SK-N-SH (cell line): Measurements from ENCODE around the gene MIEN1. TPM values are rescaled to one million over a fixed set of nuclear protein-coding genes. Genes with fewer than 3 reads are reported as not detected.

Source experiments
- CTCF ChIA-PET: fragments of 300-600, 350-600 bp; formaldehyde crosslinking; extraction: SDS; loops from one replicate; lab custom pipeline; 2021; lab: Yijun Ruan, JAX
- POLR2A ChIA-PET: fragments of 350-600 bp; sonication (Branson Sonifier 250); formaldehyde crosslinking; extraction: SDS; loops from one replicate; lab custom pipeline; 2020; ENCODE audit warnings: antibody characterized with exemption, inconsistent platforms; lab: Yijun Ruan, JAX
- DNase-seq: peaks from one replicate; pipeline ENCODE4 v3.0.0; 2012
- H2AFZ ChIP-seq: fragments of 200-600 bp; sonication (generic); 2 replicates; pipeline ENCODE4 v1.8.1; 2016; ENCODE audit warnings: antibody characterized with exemption, mild to moderate bottlenecking, low read depth
- H3F3A ChIP-seq: fragments of 200-600 bp; sonication (generic); replicated peaks from 2 replicates; pipeline ENCODE3; 2016; ENCODE audit warnings: antibody characterized with exemption, mild to moderate bottlenecking; ENCODE audit not compliant: insufficient read depth
- H3K27ac ChIP-seq, 2 experiments: fragments of 200-500 bp in 1 of 2; fragments of 200-600 bp in 1 of 2; sonication (Bioruptor generic) in 1 of 2; sonication (generic), shearing (Covaris generic) in 1 of 2; 2 replicates each; pipeline versions ENCODE4 v1.5.1 to v1.6.1; 2014 to 2016; ENCODE audit warnings: low read depth in 2 of 2, inconsistent platforms in 1 of 2, low read length in 1 of 2, mild to moderate bottlenecking in 1 of 2, mixed read lengths in 1 of 2
- H3K27me3 ChIP-seq: fragments of 200-600 bp; sonication (generic), shearing (Covaris generic); 2 replicates; pipeline ENCODE4 v1.6.1; 2016; ENCODE audit warnings: mixed run types; ENCODE audit not compliant: insufficient read depth
- H3K36me3 ChIP-seq, 2 experiments: fragments of 200-500 bp in 1 of 2; fragments of 200-600 bp in 1 of 2; sonication (Bioruptor generic) in 1 of 2; sonication (generic) in 1 of 2; replicated peaks in 1 of 2; 2 replicates each; pipeline versions ENCODE3 to v1.5.1; 2014 to 2016; ENCODE audit warnings: low read length in 1 of 2, mild to moderate bottlenecking in 1 of 2; ENCODE audit not compliant: insufficient read depth in 2 of 2, control insufficient read depth in 1 of 2
- H3K4me1 ChIP-seq, 2 experiments: fragments of 200-500 bp in 1 of 2; fragments of 200-600 bp in 1 of 2; sonication (Bioruptor generic) in 1 of 2; sonication (generic), shearing (Covaris generic) in 1 of 2; 2 replicates each; pipeline versions ENCODE4 v1.5.1 to v1.6.1; 2014 to 2016; ENCODE audit warnings: low read depth in 1 of 2, low read length in 1 of 2, mixed run types in 1 of 2; ENCODE audit not compliant: insufficient read depth in 2 of 2, control insufficient read depth in 1 of 2
- H3K4me2 ChIP-seq: fragments of 200-600 bp; sonication (generic), shearing (Covaris generic); 2 replicates; pipeline ENCODE4 v1.6.1; 2017; ENCODE audit warnings: mixed run types
- H3K4me3 ChIP-seq, 2 experiments: fragments of 200-500 bp in 1 of 2; fragments of 200-600 bp in 1 of 2; sonication (Bioruptor generic) in 1 of 2; sonication (generic), shearing (Covaris generic) in 1 of 2; 2 replicates each; pipeline versions ENCODE4 v1.5.1 to v1.8.1; 2014 to 2016; ENCODE audit warnings: low read depth in 2 of 2, inconsistent platforms in 1 of 2, low read length in 1 of 2, mild to moderate bottlenecking in 1 of 2, mixed read lengths in 1 of 2, moderate library complexity in 1 of 2
- H3K79me2 ChIP-seq: fragments of 200-600 bp; sonication (generic); 2 replicates; pipeline ENCODE4 v1.8.1; 2017; ENCODE audit warnings: mild to moderate bottlenecking; ENCODE audit not compliant: insufficient read depth
- H3K9ac ChIP-seq: fragments of 200-600 bp; sonication (generic); 2 replicates; pipeline ENCODE4 v1.6.1; 2017; ENCODE audit warnings: mixed run types
- H3K9me2 ChIP-seq: fragments of 200-600 bp; sonication (generic); 2 replicates; pipeline ENCODE4 v1.6.1; 2017; ENCODE audit warnings: mixed run types
- H3K9me3 ChIP-seq: fragments of 200-600 bp; sonication (generic); 2 replicates; pipeline ENCODE4 v1.6.1; 2017; ENCODE audit warnings: mixed run types, mild to moderate bottlenecking, moderate library complexity
- H4K20me1 ChIP-seq: fragments of 200-600 bp; sonication (generic); 2 replicates; pipeline ENCODE4 v1.6.1; 2017; ENCODE audit warnings: mild to moderate bottlenecking, mixed run types; ENCODE audit not compliant: insufficient read depth
- EZH2phosphoT487 ChIP-seq: fragments of 200-600 bp; sonication (generic); IDR thresholded peaks from 2 replicates; pipeline ENCODE4 v1.6.1; 2017; ENCODE audit warnings: low read depth, mixed run types, mild to moderate bottlenecking, antibody characterized with exemption, moderate library complexity, borderline replicate concordance
- GABPA ChIP-seq: IDR thresholded peaks from 2 replicates; pipeline ENCODE4 v1.4.0; 2012; ENCODE audit warnings: low read depth, mild to moderate bottlenecking
- GATA2 ChIP-seq: sonication (generic); formaldehyde crosslinking; IDR thresholded peaks from 2 replicates; pipeline ENCODE4 v1.5.0; 2020; ENCODE audit warnings: mild to moderate bottlenecking, missing genetic modification reagents
- JUND ChIP-seq: IDR thresholded peaks from 2 replicates; pipeline ENCODE4 v1.4.0; 2012
- MEF2A ChIP-seq: IDR thresholded peaks from 2 replicates; pipeline ENCODE4 v1.4.0; 2012; ENCODE audit warnings: low read depth, borderline replicate concordance
- NFIC ChIP-seq: IDR thresholded peaks from 2 replicates; pipeline ENCODE4 v1.4.0; 2012; ENCODE audit warnings: borderline replicate concordance
- POLR2AphosphoS5 ChIP-seq: IDR thresholded peaks from 2 replicates; pipeline ENCODE4 v1.6.1; 2012; ENCODE audit warnings: low read depth, low read length
- RAD21 ChIP-seq: IDR thresholded peaks from 2 replicates; pipeline ENCODE4 v1.6.1; 2012; ENCODE audit warnings: mild to moderate bottlenecking, low read length
- RFX5 ChIP-seq: IDR thresholded peaks from 2 replicates; pipeline ENCODE4 v1.6.1; 2012; ENCODE audit warnings: mild to moderate bottlenecking, improper control_type of control experiment, low read length
- RXRA ChIP-seq: IDR thresholded peaks from 2 replicates; pipeline ENCODE4 v1.4.0; 2012; ENCODE audit warnings: low read depth, mild to moderate bottlenecking, borderline replicate concordance
- SIN3A ChIP-seq: IDR thresholded peaks from 2 replicates; pipeline ENCODE4 v1.6.1; 2012; ENCODE audit warnings: low read depth, mild to moderate bottlenecking, low read length, moderate library complexity, borderline replicate concordance
- SMC3 ChIP-seq: IDR thresholded peaks from 2 replicates; pipeline ENCODE4 v1.6.1; 2012; ENCODE audit warnings: low read depth, low read length, improper control_type of control experiment
- TCF12 ChIP-seq: IDR thresholded peaks from 2 replicates; pipeline ENCODE4 v1.4.0; 2012
- YY1 ChIP-seq: IDR thresholded peaks from 2 replicates; pipeline ENCODE4 v1.4.0; 2012; ENCODE audit warnings: low read depth, mild to moderate bottlenecking
- WGBS: methylation state at CpG from one replicate; pipeline ENCODE4 v1.1.6; 2017; ENCODE audit warnings: low lambda C conversion rate; 5-methylcytosine and 5-hydroxymethylcytosine counted together
- polyA plus RNA-seq, 3 experiments: library from polyadenylated mRNA; depleted of rRNA; stranded (reverse); fragments of >200 nt; gene quantifications; 2 replicates each; pipeline ENCODE4 v1.2.3, GENCODE V29; 2012
- TF ChIP-seq, protein P1 (sequence below): fragments of 150-350 bp; IDR thresholded peaks from 2 replicates; pipeline ENCODE4 v1.6.1; 2016; ENCODE audit warnings: mild to moderate bottlenecking, low read depth, low read length
- TF ChIP-seq, protein P2 (sequence below): IDR thresholded peaks from 2 replicates; pipeline ENCODE4 v1.4.0; 2012; ENCODE audit warnings: low read depth, borderline replicate concordance
- TF ChIP-seq, protein P3 (sequence below): fragments of 150-350 bp; IDR thresholded peaks from 2 replicates; pipeline ENCODE4 v1.6.1; 2017; ENCODE audit warnings: antibody characterized with exemption, low read length, low read depth, borderline replicate concordance
- TF ChIP-seq, protein P4 (sequence below): IDR thresholded peaks from 2 replicates; pipeline ENCODE4 v1.4.0; 2012; ENCODE audit warnings: low read depth

The MIEN1 gene
- polyA plus RNA-seq, 1 of the 3 experiments (the other 2 are of a cell fraction), result 100 TPM

DNA sequence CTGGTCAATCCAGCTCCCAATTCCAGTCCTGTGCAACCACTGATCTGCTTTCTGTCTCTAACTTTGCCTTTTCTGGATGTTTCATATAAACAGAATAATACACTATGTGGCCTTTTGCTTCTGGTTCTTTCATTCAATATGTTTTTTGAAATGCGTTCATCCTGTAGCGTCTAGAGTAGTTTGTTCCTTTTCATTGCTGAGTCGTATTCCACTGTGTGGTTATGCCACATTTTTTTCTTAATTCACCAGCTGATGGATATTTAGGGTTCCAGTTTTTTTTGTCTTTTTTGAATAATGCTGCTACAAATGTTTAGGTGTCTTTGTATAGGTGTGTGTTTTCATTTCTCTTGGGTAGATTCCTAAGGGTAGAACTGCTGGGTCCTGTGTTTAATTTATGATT, 2.3 kb upstream of the MIEN1 start:
- POLR2A ChIA-PET, result no interaction called here
- Histone ChIP-seq H3F3A (no peaks in the 10 kb centered on the region), H3K9me3 (no peaks in the 10 kb centered on the region), H3K27me3 (no peaks in the 10 kb centered on the region), H4K20me1 (no peaks in the 10 kb centered on the region), H3K9me2 (no peaks in the 10 kb centered on the region), H3K4me3 (no peak overlapping the region), H3K36me3 (peaks cover 0 to 4% of the 10 kb centered on the region in 2 experiments), H3K79me2 (no peaks in the 10 kb centered on the region; the same call in 1 of the 2 replicates), H3K4me2 (no peak overlapping the region), H3K27ac (no peak overlapping the region), H2AFZ (no peak overlapping the region), H3K9ac (no peak overlapping the region), H3K4me1 (peaks cover 0 to 8% of the 10 kb centered on the region in 2 experiments; a peak in 1 of 4 replicates)
- TF ChIP-seq MEF2A, result no peak
- no peak for TF ChIP-seq YY1
- no peak for TF ChIP-seq NFIC
- TF ChIP-seq RXRA, result no peak
- no peak for TF ChIP-seq GATA2 (CRISPR knock-in tag)
- TF ChIP-seq SIN3A, result no peak
- TF ChIP-seq, protein P1, sequence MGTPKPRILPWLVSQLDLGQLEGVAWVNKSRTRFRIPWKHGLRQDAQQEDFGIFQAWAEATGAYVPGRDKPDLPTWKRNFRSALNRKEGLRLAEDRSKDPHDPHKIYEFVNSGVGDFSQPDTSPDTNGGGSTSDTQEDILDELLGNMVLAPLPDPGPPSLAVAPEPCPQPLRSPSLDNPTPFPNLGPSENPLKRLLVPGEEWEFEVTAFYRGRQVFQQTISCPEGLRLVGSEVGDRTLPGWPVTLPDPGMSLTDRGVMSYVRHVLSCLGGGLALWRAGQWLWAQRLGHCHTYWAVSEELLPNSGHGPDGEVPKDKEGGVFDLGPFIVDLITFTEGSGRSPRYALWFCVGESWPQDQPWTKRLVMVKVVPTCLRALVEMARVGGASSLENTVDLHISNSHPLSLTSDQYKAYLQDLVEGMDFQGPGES, result no peak
- TF ChIP-seq, protein P2, sequence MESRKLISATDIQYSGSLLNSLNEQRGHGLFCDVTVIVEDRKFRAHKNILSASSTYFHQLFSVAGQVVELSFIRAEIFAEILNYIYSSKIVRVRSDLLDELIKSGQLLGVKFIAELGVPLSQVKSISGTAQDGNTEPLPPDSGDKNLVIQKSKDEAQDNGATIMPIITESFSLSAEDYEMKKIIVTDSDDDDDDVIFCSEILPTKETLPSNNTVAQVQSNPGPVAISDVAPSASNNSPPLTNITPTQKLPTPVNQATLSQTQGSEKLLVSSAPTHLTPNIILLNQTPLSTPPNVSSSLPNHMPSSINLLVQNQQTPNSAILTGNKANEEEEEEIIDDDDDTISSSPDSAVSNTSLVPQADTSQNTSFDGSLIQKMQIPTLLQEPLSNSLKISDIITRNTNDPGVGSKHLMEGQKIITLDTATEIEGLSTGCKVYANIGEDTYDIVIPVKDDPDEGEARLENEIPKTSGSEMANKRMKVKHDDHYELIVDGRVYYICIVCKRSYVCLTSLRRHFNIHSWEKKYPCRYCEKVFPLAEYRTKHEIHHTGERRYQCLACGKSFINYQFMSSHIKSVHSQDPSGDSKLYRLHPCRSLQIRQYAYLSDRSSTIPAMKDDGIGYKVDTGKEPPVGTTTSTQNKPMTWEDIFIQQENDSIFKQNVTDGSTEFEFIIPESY, result no peak
- no peak for TF ChIP-seq RFX5
- no peak for TF ChIP-seq POLR2AphosphoS5
- TF ChIP-seq TCF12, result no peak
- TF ChIP-seq EZH2phosphoT487, result no peak
- no peak for TF ChIP-seq RAD21
- TF ChIP-seq, protein P3, sequence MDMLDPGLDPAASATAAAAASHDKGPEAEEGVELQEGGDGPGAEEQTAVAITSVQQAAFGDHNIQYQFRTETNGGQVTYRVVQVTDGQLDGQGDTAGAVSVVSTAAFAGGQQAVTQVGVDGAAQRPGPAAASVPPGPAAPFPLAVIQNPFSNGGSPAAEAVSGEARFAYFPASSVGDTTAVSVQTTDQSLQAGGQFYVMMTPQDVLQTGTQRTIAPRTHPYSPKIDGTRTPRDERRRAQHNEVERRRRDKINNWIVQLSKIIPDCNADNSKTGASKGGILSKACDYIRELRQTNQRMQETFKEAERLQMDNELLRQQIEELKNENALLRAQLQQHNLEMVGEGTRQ, result no peak
- TF ChIP-seq SMC3, result no peak
- TF ChIP-seq GABPA, result no peak
- TF ChIP-seq, protein P4, sequence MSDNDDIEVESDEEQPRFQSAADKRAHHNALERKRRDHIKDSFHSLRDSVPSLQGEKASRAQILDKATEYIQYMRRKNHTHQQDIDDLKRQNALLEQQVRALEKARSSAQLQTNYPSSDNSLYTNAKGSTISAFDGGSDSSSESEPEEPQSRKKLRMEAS, result no peak
- no peak for TF ChIP-seq JUND
- WGBS, result 92% methylated on average over 3 of the region's 3 CpGs
- CTCF ChIA-PET, result interaction anchor here (1.1 to 4.6 kb wide), 3 partner anchors 17 to 111 kb away, joined by 3 to 27 read pairs (median 5); no protein-coding TSS in a partner anchor
- no peak for DNase-seq
